C4-2B (cell line): ENCODE data around the gene UHRF1.

Experiments used
- H3K27ac ChIP-seq: fragments of 450-650 bp; 2 replicates; pipeline ENCODE4 v1.5.1; 2017
- ZFX ChIP-seq: fragments of 450-650 bp; IDR thresholded peaks from 2 replicates; pipeline ENCODE4 v1.6.1; 2017
- TF ChIP-seq, protein P1 (sequence below): fragments of 450-650 bp; conservative IDR thresholded peaks from 2 replicates; pipeline ENCODE4 v1.5.1; 2017; ENCODE audit warnings: mild to moderate bottlenecking

Gene UHRF1

DNA sequence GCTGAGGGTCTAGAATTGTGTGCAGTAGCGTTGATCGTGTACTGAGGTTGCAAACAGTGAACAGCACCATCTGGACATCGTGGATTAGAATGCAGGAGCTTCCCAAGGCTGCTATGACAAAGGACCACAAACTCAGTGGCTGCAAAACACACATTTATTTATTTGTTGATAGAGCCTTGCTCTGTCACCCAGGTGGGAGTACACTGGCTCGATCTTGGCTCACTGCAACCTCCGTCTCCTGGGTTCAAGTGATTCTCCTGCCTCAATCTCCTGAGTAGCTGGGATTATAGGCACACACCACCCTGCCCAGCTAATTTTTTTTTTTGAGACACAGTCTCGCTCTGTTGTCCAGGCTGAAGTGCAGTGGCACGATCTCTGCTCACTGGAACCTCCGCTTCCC is 2.3 kb upstream of the UHRF1 start:
- no peak for TF ChIP-seq ZFX
- TF ChIP-seq, protein P1, sequence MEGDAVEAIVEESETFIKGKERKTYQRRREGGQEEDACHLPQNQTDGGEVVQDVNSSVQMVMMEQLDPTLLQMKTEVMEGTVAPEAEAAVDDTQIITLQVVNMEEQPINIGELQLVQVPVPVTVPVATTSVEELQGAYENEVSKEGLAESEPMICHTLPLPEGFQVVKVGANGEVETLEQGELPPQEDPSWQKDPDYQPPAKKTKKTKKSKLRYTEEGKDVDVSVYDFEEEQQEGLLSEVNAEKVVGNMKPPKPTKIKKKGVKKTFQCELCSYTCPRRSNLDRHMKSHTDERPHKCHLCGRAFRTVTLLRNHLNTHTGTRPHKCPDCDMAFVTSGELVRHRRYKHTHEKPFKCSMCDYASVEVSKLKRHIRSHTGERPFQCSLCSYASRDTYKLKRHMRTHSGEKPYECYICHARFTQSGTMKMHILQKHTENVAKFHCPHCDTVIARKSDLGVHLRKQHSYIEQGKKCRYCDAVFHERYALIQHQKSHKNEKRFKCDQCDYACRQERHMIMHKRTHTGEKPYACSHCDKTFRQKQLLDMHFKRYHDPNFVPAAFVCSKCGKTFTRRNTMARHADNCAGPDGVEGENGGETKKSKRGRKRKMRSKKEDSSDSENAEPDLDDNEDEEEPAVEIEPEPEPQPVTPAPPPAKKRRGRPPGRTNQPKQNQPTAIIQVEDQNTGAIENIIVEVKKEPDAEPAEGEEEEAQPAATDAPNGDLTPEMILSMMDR: no peak
- no peak overlapping the region for H3K27ac ChIP-seq

DNA sequence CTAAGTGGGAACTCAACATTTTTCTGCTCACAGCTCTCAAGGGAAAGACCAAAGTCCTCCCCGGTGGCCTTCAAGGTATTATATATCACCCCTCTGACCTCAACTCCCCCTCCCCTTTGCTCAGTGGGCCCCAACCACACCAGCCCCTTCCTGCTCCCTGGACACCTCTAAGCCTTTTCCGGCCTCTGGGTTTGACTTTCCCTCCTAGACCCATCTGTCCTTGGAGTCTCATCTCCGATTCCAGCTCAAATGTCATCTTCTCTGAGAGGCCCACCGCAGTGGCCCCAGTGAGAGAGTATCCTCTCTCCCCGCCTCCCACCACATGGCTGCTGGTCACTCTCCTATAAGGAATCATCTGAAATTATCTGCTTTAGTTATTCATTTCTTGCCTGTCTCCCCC is 941 bp upstream of the UHRF1 start:
- no peak for TF ChIP-seq ZFX
- TF ChIP-seq, protein P1: no peak
- H3K27ac ChIP-seq: peak overlapping the region; percentile 83

DNA sequence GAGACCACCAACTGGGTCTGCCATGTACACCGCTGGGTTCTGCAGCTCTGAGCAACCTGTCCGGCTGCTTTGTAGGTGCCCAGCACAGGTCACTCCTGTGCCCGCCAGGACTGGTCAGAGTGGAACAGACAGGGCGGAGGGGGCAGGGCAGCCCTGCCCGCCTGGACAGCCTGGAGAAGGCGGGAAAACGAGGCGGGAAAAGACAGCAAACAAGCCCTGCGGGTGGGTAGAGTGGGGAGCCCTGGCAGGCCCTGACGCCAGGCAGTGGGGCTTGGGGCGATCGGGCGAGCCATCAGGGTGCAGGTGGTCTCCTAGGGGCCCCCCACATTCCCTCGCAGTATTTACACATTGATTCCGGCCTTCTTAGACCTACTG is 533 bp upstream of the UHRF1 start:
- H3K27ac ChIP-seq: peak overlapping the region; percentile 83
- TF ChIP-seq, protein P1: no peak
- no peak for TF ChIP-seq ZFX

DNA sequence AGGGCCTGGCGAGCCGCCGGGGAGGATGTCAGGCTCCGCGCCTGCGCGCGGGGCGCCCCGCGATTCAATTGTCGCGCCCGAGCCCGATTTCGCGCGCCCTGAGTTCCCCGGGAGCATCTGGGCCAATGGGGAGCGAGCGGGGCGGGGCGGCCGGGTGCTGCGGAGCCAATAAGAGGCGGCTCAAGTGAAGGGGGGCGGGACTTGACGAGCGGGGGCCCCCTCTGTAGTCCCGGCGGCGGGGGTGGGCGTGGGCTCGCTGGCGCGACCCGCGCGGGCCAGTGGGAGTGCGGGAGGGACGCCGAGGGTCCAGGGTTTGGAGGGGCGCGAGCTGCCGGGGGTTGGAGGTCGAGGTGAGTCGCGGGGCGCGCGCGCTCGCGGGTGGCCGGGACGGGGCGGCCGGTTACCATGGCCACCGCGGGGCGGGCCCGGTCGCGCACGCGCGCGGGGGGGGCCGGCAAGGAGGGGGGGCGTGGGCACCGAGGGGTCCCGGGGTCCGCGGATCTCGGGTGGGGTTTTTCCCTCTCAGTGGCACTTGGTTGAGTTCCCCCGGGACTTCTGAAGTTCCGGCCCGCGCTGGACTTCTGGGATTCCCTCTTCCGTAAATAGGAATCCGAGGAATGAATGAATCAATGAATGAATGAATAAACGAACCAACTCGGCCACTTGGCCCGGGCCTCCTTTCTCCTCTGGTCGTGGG is 744 bp downstream of the UHRF1 start:
- TF ChIP-seq, protein P1: no peak
- no peak for TF ChIP-seq ZFX
- H3K27ac ChIP-seq: peak overlapping the region; percentile 83

DNA sequence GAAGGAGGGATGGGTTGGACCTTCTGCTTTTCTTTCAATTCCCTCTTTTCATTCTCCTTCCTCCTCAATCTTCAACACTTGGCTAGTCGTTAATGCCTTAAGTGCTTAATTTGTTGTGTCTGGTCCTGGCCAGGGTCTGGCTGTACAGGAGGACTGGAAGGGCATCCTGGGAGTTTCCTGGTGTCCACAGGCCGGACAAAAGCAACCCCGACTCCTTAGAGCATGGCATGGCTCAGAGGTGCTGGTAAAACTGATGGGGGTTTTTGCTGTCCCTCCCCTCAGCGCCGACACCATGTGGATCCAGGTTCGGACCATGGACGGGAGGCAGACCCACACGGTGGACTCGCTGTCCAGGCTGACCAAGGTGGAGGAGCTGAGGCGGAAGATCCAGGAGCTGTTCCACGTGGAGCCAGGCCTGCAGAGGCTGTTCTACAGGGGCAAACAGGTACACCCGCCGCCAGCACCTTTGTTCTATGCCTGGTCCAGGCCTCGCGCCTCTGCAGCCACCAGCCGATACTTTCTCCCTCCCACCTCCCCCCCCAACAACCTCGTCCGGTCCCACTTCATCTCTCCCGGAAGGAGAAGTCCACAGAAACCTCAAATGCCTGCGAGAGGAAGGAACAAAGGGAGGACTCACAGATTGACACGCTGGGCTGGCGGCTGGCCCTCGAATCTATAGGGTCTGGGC is 1.4 kb downstream of the UHRF1 start:
- TF ChIP-seq, protein P1: no peak
- TF ChIP-seq ZFX: no peak
- H3K27ac ChIP-seq: peak overlapping the region; percentile 83

DNA sequence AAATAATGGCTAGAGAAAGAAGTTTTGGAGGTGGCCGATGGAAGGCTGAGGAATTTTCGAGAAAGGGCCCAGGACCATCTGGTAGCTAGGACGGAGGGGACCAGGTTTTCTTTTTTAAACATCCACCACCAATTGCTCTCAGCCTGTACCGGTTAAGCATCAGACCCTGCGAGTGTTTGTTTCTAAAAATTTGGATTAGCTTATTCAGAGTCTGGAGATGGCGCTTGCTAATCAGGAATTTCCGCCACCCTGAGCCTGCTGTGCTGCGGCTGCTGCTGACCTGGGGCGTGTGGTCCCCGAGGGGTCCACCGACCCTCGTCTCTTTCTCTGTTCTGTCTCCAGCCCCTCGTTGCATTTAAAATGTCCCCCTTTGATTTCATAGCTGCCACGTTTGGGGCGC is 2.0 kb downstream of the UHRF1 start:
- no peak overlapping the region for H3K27ac ChIP-seq
- TF ChIP-seq, protein P1: no peak
- no peak for TF ChIP-seq ZFX

DNA sequence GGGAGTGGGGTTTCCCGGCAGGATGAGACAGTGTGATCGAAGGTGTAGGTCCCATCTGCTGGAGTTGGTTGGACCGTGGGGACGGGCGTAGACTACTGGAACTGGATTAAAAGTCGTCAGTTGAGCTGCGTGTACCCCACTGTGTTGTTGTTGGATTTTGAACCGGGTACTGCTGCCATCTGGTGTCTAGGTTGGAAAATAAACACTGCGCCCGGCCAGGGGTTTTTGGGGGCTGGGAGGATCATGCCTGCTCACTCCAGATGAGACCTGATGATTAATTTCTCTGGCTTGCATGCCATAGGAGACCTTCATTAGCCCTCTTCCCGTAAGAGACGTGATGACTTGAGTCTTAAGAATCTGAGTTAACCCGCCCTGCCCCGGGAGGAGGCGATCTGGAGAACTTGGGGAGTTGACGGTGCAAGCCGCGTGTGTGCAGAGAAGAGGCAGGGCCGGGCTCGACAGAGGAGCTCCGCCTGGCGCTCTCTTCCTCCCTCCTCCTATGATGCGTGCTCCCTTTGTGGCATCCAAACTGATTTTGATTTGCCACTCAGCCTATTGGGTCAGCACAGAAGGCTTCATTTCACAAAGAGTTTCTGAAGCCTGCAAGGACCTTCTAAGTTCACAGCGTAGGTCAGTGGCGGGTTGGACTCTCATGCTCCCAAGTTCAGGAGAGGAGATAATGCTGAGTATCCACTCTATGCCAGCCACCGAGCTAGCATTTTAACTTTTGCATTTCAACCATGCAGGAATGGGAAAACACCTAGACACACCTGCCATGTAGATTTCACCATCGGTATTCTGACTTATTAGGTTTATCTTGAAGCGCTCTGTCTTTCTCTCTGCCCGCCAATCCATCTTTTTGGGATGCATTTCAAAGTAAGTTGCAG is 2.7 kb downstream of the UHRF1 start:
- TF ChIP-seq ZFX: no peak
- TF ChIP-seq, protein P1: no peak
- H3K27ac ChIP-seq: no peak overlapping the region
